AG08395 (cell line): ENCODE data around the gene SEC22C.

Source experiments
- DNase-seq: peaks from one replicate; pipeline ENCODE4 v3.0.0; 2012; ENCODE audit warnings: mixed read lengths, low spot score

The SEC22C gene

DNA sequence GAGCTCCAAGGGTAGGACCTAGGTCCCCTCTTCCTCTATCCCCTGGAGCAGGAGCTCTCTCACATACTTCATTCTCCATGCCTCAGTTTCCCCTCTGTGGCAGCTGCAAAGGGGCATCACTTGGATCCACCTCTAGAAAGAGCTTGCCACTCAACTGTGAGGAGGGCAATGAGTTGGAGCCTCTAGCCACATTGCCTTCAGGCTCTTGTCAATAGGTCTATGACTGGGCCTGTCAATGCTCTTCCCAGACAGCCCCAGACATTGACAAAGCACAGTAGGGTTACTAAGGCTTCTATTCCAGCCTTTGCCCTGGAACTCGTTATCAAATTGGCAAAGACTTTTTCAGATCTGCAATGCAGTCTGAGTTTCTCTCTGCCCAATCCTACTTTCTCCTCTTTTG lies 83.7 kb downstream of the SEC22C start:
- DNase-seq, result no peak
